GM12874 (cell line): ENCODE data around the gene CARD11.

Experiments
- CTCF ChIP-seq: IDR thresholded peaks from 2 replicates; pipeline ENCODE4 v1.5.1; 2011; ENCODE audit warnings: low read depth, mild to moderate bottlenecking, control low read depth, low read length, moderate library complexity; ENCODE audit not compliant: insufficient read depth

The CARD11 gene

GRCh38 chr7:2926120-2926895, 117.4 kb downstream of the CARD11 start:
- no peak for TF ChIP-seq CTCF

- no peak for TF ChIP-seq CTCF
Observed at GRCh38 chr7:2924866-2925840, 118.5 kb downstream of the CARD11 start.

GRCh38 chr7:2923886-2924574, 119.6 kb downstream of the CARD11 start:
- no peak for TF ChIP-seq CTCF

- TF ChIP-seq CTCF, result no peak
Observed at GRCh38 chr7:2923291-2923781, 120.3 kb downstream of the CARD11 start.

GRCh38 chr7:2922866-2923265, 120.8 kb downstream of the CARD11 start:
- no peak for TF ChIP-seq CTCF

- TF ChIP-seq CTCF, result no peak
Observed at GRCh38 chr7:2922348-2922691, 121.3 kb downstream of the CARD11 start.
